ENCODE data around the gene REPIN1.

DNA sequence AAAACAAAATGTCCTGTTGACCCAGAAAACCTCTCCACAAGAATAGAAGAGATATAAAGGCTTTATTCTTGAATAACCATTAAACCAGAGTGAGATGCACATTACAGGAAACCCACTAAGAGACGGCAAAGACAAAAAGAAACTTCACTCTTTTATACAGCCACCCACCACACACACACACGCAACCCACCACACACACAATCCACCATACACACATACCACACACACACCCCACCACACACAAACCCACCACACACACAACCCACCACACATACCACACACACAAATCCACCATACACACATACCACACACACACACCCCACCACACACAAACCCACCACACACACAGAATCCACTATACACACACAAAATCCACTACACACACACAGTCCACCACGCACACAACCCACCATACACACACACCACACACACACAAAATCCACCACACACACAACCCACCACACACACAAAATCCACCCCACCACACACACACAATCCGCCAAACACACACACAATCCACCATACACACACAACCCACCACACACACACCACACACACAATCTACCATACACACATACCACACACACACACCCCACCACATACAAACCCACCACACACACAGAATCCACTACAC is 9.5 kb upstream of the REPIN1 start:
- TF ChIP-seq, protein P1, sequence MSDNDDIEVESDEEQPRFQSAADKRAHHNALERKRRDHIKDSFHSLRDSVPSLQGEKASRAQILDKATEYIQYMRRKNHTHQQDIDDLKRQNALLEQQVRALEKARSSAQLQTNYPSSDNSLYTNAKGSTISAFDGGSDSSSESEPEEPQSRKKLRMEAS (CRISPR knock-in tag; IDR thresholded peaks at IDR 0.05): no peak; the same call in 1 of the 2 replicates
- TF ChIP-seq POLR2AphosphoS5 (IDR thresholded peaks at IDR 0.05; ENCODE audit: control insufficient read depth, insufficient read depth, low read depth, low read length): no peak
- TF ChIP-seq, protein P2, sequence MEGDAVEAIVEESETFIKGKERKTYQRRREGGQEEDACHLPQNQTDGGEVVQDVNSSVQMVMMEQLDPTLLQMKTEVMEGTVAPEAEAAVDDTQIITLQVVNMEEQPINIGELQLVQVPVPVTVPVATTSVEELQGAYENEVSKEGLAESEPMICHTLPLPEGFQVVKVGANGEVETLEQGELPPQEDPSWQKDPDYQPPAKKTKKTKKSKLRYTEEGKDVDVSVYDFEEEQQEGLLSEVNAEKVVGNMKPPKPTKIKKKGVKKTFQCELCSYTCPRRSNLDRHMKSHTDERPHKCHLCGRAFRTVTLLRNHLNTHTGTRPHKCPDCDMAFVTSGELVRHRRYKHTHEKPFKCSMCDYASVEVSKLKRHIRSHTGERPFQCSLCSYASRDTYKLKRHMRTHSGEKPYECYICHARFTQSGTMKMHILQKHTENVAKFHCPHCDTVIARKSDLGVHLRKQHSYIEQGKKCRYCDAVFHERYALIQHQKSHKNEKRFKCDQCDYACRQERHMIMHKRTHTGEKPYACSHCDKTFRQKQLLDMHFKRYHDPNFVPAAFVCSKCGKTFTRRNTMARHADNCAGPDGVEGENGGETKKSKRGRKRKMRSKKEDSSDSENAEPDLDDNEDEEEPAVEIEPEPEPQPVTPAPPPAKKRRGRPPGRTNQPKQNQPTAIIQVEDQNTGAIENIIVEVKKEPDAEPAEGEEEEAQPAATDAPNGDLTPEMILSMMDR (IDR thresholded peaks at IDR 0.05 in 2 of 3, conservative IDR thresholded peaks at IDR 0.05 in 1 of 3; ENCODE audit: insufficient read depth in 2 of 3, low read depth in 1 of 3, low read length in 3 of 3): no peak
- TF ChIP-seq TRIM28 (IDR thresholded peaks at IDR 0.05): no peak
- TF ChIP-seq, protein P3, sequence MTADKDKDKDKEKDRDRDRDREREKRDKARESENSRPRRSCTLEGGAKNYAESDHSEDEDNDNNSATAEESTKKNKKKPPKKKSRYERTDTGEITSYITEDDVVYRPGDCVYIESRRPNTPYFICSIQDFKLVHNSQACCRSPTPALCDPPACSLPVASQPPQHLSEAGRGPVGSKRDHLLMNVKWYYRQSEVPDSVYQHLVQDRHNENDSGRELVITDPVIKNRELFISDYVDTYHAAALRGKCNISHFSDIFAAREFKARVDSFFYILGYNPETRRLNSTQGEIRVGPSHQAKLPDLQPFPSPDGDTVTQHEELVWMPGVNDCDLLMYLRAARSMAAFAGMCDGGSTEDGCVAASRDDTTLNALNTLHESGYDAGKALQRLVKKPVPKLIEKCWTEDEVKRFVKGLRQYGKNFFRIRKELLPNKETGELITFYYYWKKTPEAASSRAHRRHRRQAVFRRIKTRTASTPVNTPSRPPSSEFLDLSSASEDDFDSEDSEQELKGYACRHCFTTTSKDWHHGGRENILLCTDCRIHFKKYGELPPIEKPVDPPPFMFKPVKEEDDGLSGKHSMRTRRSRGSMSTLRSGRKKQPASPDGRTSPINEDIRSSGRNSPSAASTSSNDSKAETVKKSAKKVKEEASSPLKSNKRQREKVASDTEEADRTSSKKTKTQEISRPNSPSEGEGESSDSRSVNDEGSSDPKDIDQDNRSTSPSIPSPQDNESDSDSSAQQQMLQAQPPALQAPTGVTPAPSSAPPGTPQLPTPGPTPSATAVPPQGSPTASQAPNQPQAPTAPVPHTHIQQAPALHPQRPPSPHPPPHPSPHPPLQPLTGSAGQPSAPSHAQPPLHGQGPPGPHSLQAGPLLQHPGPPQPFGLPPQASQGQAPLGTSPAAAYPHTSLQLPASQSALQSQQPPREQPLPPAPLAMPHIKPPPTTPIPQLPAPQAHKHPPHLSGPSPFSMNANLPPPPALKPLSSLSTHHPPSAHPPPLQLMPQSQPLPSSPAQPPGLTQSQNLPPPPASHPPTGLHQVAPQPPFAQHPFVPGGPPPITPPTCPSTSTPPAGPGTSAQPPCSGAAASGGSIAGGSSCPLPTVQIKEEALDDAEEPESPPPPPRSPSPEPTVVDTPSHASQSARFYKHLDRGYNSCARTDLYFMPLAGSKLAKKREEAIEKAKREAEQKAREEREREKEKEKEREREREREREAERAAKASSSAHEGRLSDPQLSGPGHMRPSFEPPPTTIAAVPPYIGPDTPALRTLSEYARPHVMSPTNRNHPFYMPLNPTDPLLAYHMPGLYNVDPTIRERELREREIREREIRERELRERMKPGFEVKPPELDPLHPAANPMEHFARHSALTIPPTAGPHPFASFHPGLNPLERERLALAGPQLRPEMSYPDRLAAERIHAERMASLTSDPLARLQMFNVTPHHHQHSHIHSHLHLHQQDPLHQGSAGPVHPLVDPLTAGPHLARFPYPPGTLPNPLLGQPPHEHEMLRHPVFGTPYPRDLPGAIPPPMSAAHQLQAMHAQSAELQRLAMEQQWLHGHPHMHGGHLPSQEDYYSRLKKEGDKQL (CRISPR knock-in tag; IDR thresholded peaks at IDR 0.05; ENCODE audit: borderline replicate concordance): no peak
- TF ChIP-seq CHCHD3 (CRISPR knock-in tag; IDR thresholded peaks at IDR 0.05): no peak
- TF ChIP-seq, protein P4, sequence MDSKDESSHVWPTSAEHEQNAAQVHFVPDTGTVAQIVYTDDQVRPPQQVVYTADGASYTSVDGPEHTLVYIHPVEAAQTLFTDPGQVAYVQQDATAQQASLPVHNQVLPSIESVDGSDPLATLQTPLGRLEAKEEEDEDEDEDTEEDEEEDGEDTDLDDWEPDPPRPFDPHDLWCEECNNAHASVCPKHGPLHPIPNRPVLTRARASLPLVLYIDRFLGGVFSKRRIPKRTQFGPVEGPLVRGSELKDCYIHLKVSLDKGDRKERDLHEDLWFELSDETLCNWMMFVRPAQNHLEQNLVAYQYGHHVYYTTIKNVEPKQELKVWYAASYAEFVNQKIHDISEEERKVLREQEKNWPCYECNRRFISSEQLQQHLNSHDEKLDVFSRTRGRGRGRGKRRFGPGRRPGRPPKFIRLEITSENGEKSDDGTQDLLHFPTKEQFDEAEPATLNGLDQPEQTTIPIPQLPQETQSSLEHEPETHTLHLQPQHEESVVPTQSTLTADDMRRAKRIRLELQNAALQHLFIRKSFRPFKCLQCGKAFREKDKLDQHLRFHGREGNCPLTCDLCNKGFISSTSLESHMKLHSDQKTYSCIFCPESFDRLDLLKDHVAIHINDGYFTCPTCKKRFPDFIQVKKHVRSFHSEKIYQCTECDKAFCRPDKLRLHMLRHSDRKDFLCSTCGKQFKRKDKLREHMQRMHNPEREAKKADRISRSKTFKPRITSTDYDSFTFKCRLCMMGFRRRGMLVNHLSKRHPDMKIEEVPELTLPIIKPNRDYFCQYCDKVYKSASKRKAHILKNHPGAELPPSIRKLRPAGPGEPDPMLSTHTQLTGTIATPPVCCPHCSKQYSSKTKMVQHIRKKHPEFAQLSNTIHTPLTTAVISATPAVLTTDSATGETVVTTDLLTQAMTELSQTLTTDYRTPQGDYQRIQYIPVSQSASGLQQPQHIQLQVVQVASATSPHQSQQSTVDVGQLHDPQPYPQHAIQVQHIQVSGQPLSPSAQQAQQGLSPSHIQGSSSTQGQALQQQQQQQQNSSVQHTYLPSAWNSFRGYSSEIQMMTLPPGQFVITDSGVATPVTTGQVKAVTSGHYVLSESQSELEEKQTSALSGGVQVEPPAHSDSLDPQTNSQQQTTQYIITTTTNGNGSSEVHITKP (IDR thresholded peaks at IDR 0.05; ENCODE audit: partially characterized antibody): no peak
- TF ChIP-seq, protein P5, sequence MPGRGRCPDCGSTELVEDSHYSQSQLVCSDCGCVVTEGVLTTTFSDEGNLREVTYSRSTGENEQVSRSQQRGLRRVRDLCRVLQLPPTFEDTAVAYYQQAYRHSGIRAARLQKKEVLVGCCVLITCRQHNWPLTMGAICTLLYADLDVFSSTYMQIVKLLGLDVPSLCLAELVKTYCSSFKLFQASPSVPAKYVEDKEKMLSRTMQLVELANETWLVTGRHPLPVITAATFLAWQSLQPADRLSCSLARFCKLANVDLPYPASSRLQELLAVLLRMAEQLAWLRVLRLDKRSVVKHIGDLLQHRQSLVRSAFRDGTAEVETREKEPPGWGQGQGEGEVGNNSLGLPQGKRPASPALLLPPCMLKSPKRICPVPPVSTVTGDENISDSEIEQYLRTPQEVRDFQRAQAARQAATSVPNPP (IDR thresholded peaks at IDR 0.05; ENCODE audit: borderline replicate concordance, insufficient read depth, insufficient read length): no peak
- peak; percentile 59; the same call in 1 of the 2 replicates for TF ChIP-seq OTX1 (CRISPR knock-in tag; IDR thresholded peaks at IDR 0.05)
- no peak for TF ChIP-seq FOSL1 (tag; conservative IDR thresholded peaks at IDR 0.05)
- TF ChIP-seq MBD2 (IDR thresholded peaks at IDR 0.05; ENCODE audit: borderline replicate concordance, low read depth): no peak
- TF ChIP-seq HNRNPK (IDR thresholded peaks at IDR 0.05; ENCODE audit: low read depth, low read length, poor library complexity, severe bottlenecking): no peak
- no peak for TF ChIP-seq POLR2A (conservative IDR thresholded peaks at IDR 0.05)
- no peak for TF ChIP-seq NR3C1 (CRISPR knock-in tag; IDR thresholded peaks at IDR 0.05)

All from K562 (cell line).